IMR-90 (cell line): Measurements from ENCODE around the gene KRABD2.

Experiments
- ATAC-seq: fragments of 200-7000 bp; cut with Tn5 transposase; 2 replicates; pipeline ENCODE4 v1.9.1; 2020; ENCODE audit warnings: low read depth, mild to moderate bottlenecking, moderate library complexity
- BruUV-seq: library from RNA; stranded (reverse); fragments of 400-500 nt; replicated peaks from 2 replicates; lab custom pipeline; 2021; lab: Mats Ljungman, UMichigan
- CTCF ChIA-PET: fragments of 300-600 bp; formaldehyde crosslinking; extraction: SDS; loops from one replicate; lab custom pipeline; 2021; ENCODE audit warnings: antibody characterized with exemption; lab: Yijun Ruan, JAX
- POLR2A ChIA-PET: fragments of 300-600 bp; sonication (Branson Sonifier 250); formaldehyde crosslinking; loops from one replicate; lab custom pipeline; 2022; ENCODE audit warnings: antibody characterized with exemption; ENCODE audit not compliant: unreplicated experiment; lab: Charles Lee
- DNase-seq: peaks from one replicate; pipeline ENCODE4 v3.0.0; 2013
- H2AFZ ChIP-seq: replicated peaks from 2 replicates; pipeline ENCODE3; 2013; ENCODE audit warnings: low read length, mild to moderate bottlenecking; ENCODE audit not compliant: poor library complexity
- H2AK5ac ChIP-seq: 2 replicates; pipeline ENCODE4 v1.6.1; 2013; ENCODE audit warnings: low read depth, low read length, inconsistent platforms
- H2AK9ac ChIP-seq: replicated peaks from 2 replicates; pipeline ENCODE3; 2013; ENCODE audit warnings: mild to moderate bottlenecking, low read depth, low read length, moderate library complexity; ENCODE audit not compliant: poor library complexity
- H2BK120ac ChIP-seq: 2 replicates; pipeline ENCODE4 v1.6.1; 2013; ENCODE audit warnings: low read depth, low read length, inconsistent platforms
- H2BK15ac ChIP-seq: 3 replicates; pipeline ENCODE4 v1.6.1; 2013; ENCODE audit warnings: low read depth, low read length, inconsistent platforms
- H2BK20ac ChIP-seq: 2 replicates; pipeline ENCODE4 v1.6.1; 2013; ENCODE audit warnings: low read depth, mild to moderate bottlenecking, inconsistent platforms, low read length, moderate library complexity
- H2BK5ac ChIP-seq: 2 replicates; pipeline ENCODE4 v1.6.1; 2013; ENCODE audit warnings: mild to moderate bottlenecking, low read depth, low read length, inconsistent platforms; ENCODE audit not compliant: poor library complexity, severe bottlenecking
- H3K14ac ChIP-seq: replicated peaks from 2 replicates; pipeline ENCODE4 v1.6.1; 2013; ENCODE audit warnings: low read depth, low read length, inconsistent platforms
- H3K18ac ChIP-seq: 2 replicates; pipeline ENCODE4 v1.6.1; 2013; ENCODE audit warnings: low read depth, low read length, control low read depth
- H3K23ac ChIP-seq: 2 replicates; pipeline ENCODE4 v1.6.1; 2013; ENCODE audit warnings: low read depth, low read length, inconsistent platforms
- H3K27ac ChIP-seq: 2 replicates; pipeline ENCODE4 v1.5.1; 2013; ENCODE audit warnings: mild to moderate bottlenecking, control low read depth, low read length; ENCODE audit not compliant: insufficient read depth
- H3K27me3 ChIP-seq: 2 replicates; pipeline ENCODE4 v1.6.1; 2013; ENCODE audit warnings: low read length; ENCODE audit not compliant: control insufficient read depth, insufficient read depth
- H3K36me3 ChIP-seq: 2 replicates; pipeline ENCODE4 v1.6.1; 2013; ENCODE audit warnings: low read length, mixed read lengths; ENCODE audit not compliant: control insufficient read depth, insufficient read depth
- H3K4ac ChIP-seq: 2 replicates; pipeline ENCODE4 v1.6.1; 2013; ENCODE audit warnings: low read depth, low read length, inconsistent platforms
- H3K4me1 ChIP-seq: 2 replicates; pipeline ENCODE4 v1.6.1; 2013; ENCODE audit warnings: low read length, mixed read lengths; ENCODE audit not compliant: control insufficient read depth, insufficient read depth
- H3K4me2 ChIP-seq: 2 replicates; pipeline ENCODE4 v1.6.1; 2013; ENCODE audit warnings: low read depth, mild to moderate bottlenecking, control low read depth, low read length, moderate library complexity
- H3K4me3 ChIP-seq: 2 replicates; pipeline ENCODE4 v1.5.1; 2013; ENCODE audit warnings: low read depth, mild to moderate bottlenecking, control low read depth, low read length, moderate library complexity; ENCODE audit not compliant: insufficient read depth
- H3K56ac ChIP-seq: 2 replicates; pipeline ENCODE4 v1.6.1; 2013; ENCODE audit warnings: low read length, inconsistent platforms; ENCODE audit not compliant: insufficient read depth; ENCODE audit errors: extremely low read depth
- H3K79me1 ChIP-seq, 2 experiments: 2 replicates each; pipeline ENCODE4 v1.6.1; 2013; ENCODE audit warnings: low read length in 2 of 2, inconsistent platforms in 1 of 2, low read depth in 1 of 2
- H3K9ac ChIP-seq: 2 replicates; pipeline ENCODE4 v1.6.1; 2013; ENCODE audit warnings: low read depth, low read length, control low read depth
- H3K9me1 ChIP-seq: 2 replicates; pipeline ENCODE4 v1.6.1; 2013; ENCODE audit warnings: low read length, inconsistent platforms; ENCODE audit not compliant: insufficient read depth
- H3K9me3 ChIP-seq: 2 replicates; pipeline ENCODE4 v1.6.1; 2013; ENCODE audit warnings: low read length; ENCODE audit not compliant: control insufficient read depth, insufficient read depth
- H4K20me1 ChIP-seq: 2 replicates; pipeline ENCODE4 v1.6.1; 2013; ENCODE audit warnings: low read length, inconsistent platforms; ENCODE audit not compliant: insufficient read depth
- H4K5ac ChIP-seq: 2 replicates; pipeline ENCODE4 v1.6.1; 2013; ENCODE audit warnings: mild to moderate bottlenecking, low read depth, low read length, control low read depth
- H4K8ac ChIP-seq, 2 experiments: 2 replicates each; pipeline ENCODE4 v1.6.1; 2013; ENCODE audit warnings: low read depth in 2 of 2, low read length in 2 of 2, control low read depth in 1 of 2, inconsistent platforms in 1 of 2
- H4K91ac ChIP-seq: 2 replicates; pipeline ENCODE4 v1.6.1; 2013; ENCODE audit warnings: low read depth, low read length, inconsistent platforms; ENCODE audit not compliant: insufficient read depth
- BHLHE40 ChIP-seq: fragments of 150-350 bp; IDR thresholded peaks from 2 replicates; pipeline ENCODE4 v1.6.1; 2016; ENCODE audit warnings: mild to moderate bottlenecking, low read depth, low read length
- CTCF ChIP-seq: conservative IDR thresholded peaks from 2 replicates; pipeline ENCODE4 v1.5.1; 2012; ENCODE audit warnings: mild to moderate bottlenecking, low read depth, low read length, improper control_type of control experiment
- ELK1 ChIP-seq: fragments of 150-350 bp; IDR thresholded peaks from 2 replicates; pipeline ENCODE4 v1.6.1; 2016; ENCODE audit warnings: low read depth, mild to moderate bottlenecking, low read length, moderate library complexity, borderline replicate concordance
- WGBS, 2 experiments: methylation state at CpG; one replicate each; pipeline versions ENCODE4 v1.1.5 to v1.1.7; 2013; ENCODE audit warnings: missing lambda C conversion rate in 2 of 2; ENCODE audit not compliant: insufficient read length in 1 of 2; ENCODE audit errors: extremely low coverage in 2 of 2; 5-methylcytosine and 5-hydroxymethylcytosine counted together
- dilution Hi-C: fragments of 300-500 bp; cut with HindIII; formaldehyde crosslinking; loops from one replicate; pipeline ENCODE4 v1.14.3; 2018; ENCODE audit warnings: low sequenced_read_pairs; ENCODE audit not compliant: unreplicated experiment
- in situ Hi-C: fragments of 300-500 bp; cut with MboI; formaldehyde crosslinking; loops from 3 replicates; pipeline ENCODE4 v1.14.3; 2019; ENCODE audit warnings: low sequenced_read_pairs, inconsistent platforms, mixed read lengths
- intact Hi-C: fragments of 100-400 bp; cut with micrococcal nuclease; formaldehyde crosslinking; loops from 2 replicates; pipeline ENCODE4 v1.10.0; 2022

KRABD2 gene

GRCh38 chr17:8392674-8393469 lies 16.4 kb upstream of the KRABD2 start:
- BruUV-seq, result no TSS peak
- Histone ChIP-seq H4K91ac (no peak overlapping the region), H2AK5ac (no peak overlapping the region; the same call in 1 of the 2 replicates), H3K18ac (no peak overlapping the region), H3K4me2 (no peak overlapping the region), H3K36me3 (no peaks in the 10 kb centered on the region), H2BK5ac (no peak overlapping the region), H4K5ac (no peak overlapping the region), H3K4ac (no peak overlapping the region), H3K14ac (no peak overlapping the region), H4K8ac (no peak overlapping the region), H3K4me3 (no peak overlapping the region), H3K4me1 (peaks cover 4% of the 10 kb centered on the region; the same call in 1 of the 2 replicates), H3K27ac (no peak overlapping the region), H3K23ac (no peak overlapping the region), H3K9ac (no peak overlapping the region), H4K20me1 (no peaks in the 10 kb centered on the region), H3K56ac (no peak overlapping the region), H2BK20ac (no peak overlapping the region), H3K9me1 (no peaks in the 10 kb centered on the region), H2BK15ac (no peak overlapping the region), H2AK9ac (no peak overlapping the region), H3K9me3 (no peaks in the 10 kb centered on the region), H2AFZ (no peak overlapping the region), H3K79me1 (no peaks in the 10 kb centered on the region; a peak in 1 of 4 replicates), H3K27me3 (peaks cover 20% of the 10 kb centered on the region), H2BK120ac (no peak overlapping the region)
- 80% methylated on average over 17 of the region's 46 CpGs; no CpG with 5 or more reads in 1 of the 2 experiments for WGBS, 2 experiments
- intact Hi-C loops, result no loop called here
- ATAC-seq, result no peak
- no peak for DNase-seq
- no peak for TF ChIP-seq BHLHE40
- no peak for TF ChIP-seq CTCF
- TF ChIP-seq ELK1, result no peak
- ChIA-PET POLR2A (interaction anchor here (0.6 kb wide), 1 partner anchor 43 kb away, joined by 6 read pairs; the partner anchor contains the start of gene NDEL1), CTCF (no interaction called here)
- dilution Hi-C loops, result no loop called here
- in situ Hi-C loops, result no loop called here
